SHP77 treated with DMSO at 0.1 percent for 48 hours (cell line): ENCODE results near the gene LIN37.

Experiments used
- DNase-seq: peaks from one replicate; lab custom pipeline; 2025; lab: John Stamatoyannopoulos, UW

LIN37 gene

DNA sequence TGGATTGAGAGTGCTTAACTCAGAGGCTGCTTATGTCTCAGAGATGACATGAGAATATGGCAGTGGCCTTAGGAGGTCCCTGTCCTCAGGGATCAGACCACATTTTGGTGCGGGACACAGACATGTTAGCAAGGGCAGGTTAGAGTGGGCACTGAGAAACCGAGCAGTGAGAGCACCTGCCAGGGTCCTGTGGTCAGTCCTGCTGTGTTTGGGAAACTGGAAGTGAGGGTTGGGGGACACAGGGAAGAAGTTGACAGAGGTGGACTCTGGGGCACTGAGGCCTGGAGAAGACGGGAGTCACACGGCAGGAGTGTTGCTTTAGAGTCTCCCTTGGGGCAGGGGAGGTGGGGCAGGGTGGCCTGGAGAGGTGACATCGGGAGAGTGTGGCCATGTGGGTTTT lies 13.5 kb upstream of the LIN37 start:
- DNase-seq: no peak

DNA sequence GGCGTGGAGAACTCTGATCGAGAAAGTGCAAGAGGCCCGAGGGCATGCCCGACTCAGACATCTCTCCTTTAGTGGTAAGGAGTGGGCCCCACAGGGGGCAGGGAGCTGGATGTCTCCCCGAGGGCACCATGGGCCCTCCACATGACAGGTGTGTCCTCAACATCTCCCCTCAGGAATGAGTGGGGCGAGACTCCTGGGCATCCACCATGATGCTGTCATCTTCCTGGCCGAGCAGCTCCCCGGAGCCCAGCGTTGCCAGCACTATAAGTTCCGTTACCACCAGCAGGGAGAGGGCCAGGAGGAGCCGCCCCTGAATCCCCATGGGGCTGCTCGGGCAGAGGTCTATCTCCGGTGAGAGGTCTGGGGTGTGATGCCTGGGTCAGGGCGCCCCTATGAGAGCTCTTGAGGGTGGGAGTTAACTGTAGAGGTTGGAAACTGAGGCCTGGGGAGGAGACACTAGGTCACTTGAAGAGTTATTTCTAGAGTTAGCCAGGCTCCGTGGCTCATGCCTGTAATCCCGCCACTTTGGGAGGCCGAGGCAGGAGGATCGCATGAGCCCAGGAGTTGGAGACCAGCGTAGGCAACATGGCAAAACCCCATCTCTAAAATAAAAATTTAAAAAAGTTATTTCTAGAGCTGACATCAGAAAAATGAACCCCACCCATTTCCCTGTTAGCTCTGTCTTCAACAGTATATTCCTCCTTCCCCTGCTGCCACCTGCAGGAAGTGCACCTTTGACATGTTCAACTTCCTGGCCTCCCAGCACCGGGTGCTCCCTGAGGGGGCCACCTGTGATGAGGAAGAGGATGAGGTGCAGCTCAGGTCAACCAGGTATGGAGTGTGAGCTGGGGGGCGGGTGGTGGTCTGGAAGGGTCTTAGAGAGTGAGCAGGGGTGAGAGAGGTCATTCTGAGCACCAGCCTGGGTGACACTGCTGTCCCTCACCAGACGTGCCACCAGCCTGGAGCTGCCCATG lies 11.2 kb upstream of the LIN37 start:
- DNase-seq: no peak

DNA sequence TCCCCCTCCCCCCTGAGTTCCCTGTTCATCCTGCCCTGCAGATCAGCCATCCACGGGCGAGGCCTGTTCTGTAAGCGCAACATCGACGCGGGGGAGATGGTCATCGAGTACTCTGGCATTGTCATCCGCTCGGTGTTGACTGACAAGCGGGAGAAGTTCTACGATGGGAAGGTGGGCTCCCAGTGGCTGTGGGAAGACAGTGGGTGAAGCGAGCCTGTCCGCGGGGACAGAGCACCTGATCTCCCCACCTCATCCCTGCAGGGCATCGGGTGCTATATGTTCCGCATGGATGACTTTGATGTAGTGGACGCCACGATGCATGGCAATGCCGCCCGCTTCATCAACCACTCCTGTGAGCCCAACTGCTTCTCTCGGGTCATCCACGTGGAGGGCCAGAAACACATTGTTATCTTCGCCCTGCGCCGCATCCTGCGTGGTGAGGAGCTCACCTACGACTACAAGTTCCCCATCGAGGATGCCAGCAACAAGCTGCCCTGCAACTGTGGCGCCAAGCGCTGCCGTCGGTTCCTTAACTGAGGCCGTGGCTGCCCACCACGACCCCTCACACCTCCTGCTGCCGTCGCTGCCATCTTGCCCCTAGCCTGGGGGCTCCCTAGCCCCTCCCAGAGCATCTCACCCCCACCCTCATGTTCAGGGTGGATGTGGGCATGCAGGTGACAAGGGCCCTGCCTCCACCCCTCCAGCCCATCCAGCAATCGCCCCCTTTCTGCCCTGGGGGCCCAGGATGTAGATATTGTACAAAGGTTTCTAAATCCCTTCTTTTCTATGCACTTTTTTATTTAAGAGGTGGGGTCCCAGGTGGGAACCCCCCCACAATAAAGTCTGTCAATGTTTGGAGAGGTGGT lies 10.1 kb upstream of the LIN37 start:
- no peak for DNase-seq

DNA sequence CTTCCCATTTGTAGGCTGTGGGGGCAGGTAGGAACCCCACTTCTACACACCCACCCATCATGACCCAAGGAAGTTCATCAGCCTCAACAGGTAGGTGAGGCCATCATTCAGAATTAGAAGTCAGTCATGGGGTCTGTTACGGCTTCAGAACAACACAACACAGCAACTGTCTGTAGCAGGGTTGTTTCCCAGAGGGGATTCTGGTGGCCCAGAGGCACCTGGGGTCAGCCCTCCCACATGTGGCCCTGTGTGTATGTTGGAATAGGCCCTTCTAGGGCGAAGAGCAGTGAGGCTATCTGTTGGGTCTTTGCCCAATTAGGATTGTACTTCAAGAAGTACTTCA lies 9.5 kb upstream of the LIN37 start:
- no peak for DNase-seq

DNA sequence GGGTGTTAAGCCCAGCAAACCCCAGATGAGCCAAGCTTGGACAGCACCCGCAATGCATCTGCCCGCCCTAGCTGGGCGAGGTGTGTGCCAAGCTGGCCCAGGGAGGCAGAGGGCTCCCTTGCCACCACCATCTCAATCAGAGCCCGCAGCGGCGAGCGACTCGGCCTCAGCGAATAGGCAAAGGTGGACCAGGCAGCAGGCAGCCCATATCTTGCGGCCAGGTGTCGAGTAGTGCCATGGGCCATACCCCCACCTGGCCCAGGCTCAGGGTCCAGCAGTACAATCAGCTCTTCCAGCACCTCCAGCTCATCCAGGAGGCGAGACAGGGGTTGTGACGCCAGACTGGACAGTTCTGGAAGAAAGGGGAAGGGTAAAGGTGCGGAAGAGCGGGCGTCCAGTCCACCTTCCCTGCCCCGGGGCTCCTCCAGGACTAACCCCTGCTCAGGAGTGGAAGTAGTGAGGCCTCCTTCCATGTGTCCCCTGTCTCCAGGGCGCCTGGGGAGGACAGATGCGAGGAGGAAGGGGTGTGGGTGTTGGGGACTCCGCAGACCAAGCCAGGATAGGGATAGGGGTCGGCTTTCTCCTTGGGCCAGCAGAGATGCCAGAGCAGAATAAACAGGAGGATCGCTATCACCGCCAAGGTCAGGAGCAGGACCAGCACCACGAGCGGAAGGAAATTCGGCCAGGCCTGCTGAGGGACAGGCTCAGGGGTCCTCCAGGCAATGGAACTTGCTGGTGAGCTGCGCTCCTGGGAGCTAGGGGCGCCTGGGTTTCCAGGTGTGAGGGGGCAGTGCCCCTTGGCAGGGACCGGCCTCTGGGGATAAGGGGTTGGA lies 8.9 kb upstream of the LIN37 start:
- DNase-seq: no peak

DNA sequence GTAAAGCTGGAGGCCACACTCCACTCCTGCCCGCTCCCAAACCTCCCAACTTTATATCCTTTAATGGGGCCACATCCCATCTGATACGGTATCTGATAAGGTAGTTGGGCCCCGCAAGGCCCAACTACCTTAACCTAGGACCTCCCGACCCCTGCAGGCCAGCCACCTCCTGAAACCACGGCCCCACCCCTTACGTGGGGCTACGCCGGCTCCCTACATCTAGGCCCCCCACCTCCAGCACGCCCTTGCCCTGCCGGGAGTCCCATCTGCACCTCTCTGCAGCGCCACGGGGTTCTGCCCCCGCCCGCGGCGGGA lies 8.3 kb upstream of the LIN37 start:
- no peak for DNase-seq

DNA sequence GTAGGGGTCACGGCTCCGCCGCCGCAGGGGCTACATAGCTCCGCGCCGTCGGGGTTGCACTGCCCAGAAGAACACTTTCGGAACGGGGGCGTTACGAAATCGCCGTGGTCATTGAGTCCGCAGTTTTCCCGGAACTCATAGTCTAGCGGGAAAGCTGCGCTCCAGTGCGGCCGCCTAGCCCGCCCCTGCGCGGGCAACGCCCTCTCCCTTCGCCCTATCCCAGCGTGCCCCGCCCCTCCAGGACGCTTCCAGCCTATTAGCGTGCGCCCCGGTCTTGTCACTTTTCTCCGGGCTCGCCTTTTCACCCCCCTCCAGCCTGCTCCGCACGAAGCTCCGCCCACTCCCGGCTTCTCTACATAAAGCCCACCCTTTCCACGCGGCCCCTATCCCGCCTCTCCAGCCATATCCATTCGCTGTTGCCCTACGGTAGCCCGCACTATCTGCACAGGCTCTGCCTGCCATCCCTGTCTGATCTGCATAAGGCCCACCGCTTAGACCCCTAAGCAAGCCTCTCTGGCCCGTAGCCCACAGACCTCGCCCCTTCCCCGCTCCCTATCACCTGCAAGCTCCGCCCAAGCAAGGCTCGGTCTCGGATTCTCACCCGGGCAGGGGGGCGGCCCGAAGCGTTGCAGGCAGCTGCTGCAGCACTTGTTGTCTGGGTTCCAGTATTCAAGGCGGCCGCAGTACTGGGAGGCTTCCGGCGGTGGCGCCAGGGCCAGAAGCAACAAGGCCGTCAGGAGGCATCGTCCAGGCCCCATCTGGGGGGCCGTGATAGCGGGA lies 7.8 kb upstream of the LIN37 start:
- DNase-seq: peak; percentile 96

DNA sequence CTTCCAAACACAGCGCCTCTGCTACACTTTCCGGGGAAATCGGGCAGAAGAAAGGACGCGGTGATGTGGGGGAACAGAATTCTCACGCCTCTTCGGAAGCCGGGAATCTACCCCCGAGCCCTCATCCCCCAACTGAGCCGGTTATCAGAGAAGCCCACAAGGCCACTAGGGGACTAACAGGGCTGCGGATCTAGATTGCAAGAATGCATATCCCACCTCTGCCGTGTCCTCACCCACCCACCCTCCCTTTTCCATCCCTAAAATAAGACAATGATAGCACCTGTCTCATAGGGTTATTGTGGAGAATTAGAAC lies 7.2 kb upstream of the LIN37 start:
- DNase-seq: no peak

DNA sequence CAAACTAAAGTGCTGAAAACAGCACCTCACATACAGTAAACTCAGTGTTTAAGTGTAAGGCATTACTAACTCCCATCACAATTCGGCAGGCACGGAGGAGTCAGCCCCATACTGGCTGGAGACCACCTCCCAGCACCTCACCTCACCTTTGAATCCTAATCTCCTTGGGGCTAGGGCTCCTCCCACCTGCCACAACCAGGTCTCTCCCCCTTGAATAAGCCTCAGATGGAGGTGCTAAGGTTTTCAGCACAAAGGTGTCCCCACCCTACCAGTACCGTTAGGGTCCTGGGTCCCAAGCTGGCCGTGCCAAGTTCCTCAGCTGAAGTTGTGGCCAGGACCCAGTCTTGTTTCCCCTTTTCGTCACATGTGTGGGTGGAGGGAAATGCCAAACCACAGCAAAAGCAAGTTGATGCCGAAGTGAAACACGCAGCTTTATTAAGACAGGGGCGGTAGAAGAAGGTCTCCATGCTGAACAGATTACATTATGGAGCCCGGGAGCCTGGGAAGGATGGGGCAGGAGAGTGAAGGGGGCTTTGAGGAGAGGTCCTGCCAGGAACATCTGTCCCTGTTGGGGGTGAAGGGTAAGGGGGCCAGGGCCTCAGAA lies 6.2 kb upstream of the LIN37 start, which contains the start of gene IGFLR1:
IGFLR1 (minus strand) TSS at position 332 of the 604 bp plus-strand sequence. CDS start 1,272 bp downstream, outside the sequence.
- no peak for DNase-seq

DNA sequence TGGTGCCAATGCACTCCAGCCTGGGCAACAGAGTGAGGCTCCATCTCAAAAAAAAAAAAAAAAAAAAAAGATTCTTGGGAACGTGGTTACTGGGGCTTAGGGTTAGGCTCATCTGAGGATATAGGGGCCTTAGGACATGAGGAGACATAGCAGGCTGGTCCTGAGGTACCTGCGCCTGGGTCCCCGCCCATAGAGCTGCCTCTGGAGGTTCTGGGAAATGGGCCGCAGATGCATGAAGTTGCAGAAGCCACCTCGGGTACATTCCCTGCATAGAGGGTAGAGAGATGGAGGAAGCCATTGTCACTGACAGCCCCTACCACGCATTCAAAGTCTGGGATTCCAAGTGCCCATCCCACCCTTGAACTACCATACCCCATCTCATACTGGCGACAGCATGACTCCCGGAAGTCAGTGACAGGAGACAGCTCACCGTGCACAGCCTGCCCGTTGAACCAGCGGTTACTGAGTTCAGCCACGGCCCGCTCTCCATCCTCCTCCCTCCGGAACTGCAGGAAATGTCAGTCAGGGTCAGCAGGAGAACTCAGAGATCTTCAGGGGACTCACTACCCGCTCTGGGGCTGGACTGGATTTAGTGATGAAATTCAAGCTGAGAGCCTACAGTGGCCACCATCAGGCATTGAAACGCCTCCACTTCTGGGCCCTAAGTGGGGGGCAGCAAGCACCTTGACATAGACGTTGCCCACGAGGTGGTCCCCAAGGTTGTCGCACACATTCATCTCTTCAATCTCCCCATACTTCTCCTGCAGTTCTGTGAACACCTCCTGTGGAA lies 4.5 kb upstream of the LIN37 start:
- DNase-seq: no peak

DNA sequence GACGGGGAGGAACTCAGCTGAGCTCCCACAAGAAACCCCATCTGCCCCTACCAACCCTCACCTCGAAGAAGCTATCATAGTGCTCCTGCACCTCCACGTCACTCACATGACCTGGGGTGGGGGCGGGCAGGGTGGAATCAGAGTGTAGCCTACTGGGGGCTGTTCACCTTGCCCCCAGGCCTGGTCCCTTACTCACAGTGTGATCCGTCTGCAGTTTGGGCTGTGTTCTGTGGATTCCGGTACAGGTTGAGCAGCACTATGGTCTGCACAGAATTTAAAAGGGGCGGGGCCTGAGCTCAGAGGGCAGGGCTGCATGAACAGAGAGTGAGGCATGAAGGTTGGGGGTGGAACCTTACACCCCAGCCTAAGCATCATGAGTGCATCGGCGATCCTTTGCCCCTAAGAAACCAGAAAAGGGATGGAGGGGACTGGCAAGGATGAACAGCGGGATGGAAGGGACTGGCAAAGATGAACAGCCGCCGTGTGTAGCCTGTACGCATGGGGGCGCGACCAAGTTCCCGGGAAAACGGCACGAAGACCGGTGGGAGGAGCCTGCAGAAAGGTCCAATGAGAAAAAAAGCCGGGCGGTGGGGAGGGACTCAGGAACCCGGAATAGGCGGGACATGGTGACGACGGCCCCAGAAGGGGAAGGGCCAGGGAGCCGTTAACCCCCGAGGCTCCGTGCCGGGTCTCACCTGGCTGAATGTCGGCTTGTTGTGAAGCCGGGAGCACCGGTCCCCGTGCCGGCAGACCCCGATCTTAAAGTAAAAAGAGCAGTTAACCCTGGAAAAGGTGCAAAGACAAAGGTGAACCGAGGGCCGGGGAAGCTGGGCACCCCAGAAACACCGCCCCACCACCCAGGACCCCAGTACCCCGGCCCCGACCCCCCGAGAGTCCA lies 3.7 kb upstream of the LIN37 start:
- peak; percentile 86 for DNase-seq

DNA sequence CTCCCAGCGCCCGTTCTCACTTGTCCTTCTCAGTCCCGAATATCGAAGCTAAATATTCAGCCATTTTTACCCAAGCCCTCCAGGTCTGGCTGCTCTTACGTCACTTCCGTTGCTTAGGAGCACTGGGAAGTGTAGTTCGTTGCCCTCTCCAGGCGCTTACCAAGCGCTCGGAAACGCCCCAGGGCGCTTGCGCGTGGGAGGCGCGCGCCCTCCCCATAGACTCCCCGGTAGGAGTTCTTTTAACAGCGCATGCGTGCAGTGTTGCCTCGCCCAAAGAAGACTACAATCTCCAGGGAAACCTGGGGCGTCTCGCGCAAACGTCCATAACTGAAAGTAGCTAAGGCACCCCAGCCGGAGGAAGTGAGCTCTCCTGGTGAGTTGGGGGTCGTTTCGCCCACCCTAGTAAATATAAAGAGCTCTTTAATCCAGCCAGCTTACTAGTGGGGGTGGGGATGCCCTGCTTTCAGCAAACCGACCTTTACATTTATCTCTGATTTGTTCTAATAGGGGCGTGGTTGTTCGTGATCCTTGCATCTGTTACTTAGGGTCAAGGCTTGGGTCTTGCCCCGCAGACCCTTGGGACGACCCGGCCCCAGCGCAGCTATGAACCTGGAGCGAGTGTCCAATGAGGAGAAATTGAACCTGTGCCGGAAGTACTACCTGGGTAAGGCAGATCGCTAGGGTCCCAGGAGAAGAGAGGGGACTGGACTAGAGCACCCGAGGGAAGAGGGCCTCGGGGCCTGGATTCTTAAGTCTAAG lies 2.9 kb upstream of the LIN37 start, which contains the start of the genes PSENEN and U2AF1L4:
PSENEN (plus strand) TSS at position 324 of the 759 bp plus-strand sequence; CDS start at position 604, 280 bp downstream.
U2AF1L4 (minus strand) TSS at position 91 of the 759 bp plus-strand sequence; CDS start at position 64, 27 bp downstream.
- peak; percentile 91 for DNase-seq

DNA sequence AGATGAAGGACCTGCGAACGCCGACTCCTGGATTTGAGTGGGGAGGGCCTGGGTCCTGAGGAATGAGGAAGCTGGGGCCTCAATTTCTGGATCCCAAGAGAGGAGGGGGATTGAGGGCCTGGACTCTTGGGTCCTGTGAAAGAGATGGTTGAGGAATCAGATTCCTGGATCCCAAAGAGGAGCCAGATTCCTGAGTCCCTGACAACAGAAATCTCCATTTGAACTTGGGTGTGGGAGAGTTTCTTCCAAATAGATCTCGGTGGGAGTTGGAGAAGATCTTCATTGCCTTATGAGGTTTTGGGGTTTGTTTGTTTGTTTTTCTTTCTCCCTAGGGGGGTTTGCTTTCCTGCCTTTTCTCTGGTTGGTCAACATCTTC lies 2.3 kb upstream of the LIN37 start:
- DNase-seq: no peak

DNA sequence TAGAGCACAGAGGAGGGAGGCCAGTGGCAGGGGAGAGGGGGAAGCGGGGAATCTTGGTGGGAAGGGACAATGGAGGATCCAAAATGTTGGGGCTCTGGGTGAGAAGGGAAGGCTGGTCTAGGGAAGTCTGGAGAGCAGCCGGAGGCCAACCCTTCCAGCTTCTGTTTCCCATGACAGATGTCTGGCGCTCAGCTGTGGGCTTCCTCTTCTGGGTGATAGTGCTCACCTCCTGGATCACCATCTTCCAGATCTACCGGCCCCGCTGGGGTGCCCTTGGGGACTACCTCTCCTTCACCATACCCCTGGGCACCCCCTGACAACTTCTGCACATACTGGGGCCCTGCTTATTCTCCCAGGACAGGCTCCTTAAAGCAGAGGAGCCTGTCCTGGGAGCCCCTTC lies 1.8 kb upstream of the LIN37 start:
- no peak for DNase-seq

DNA sequence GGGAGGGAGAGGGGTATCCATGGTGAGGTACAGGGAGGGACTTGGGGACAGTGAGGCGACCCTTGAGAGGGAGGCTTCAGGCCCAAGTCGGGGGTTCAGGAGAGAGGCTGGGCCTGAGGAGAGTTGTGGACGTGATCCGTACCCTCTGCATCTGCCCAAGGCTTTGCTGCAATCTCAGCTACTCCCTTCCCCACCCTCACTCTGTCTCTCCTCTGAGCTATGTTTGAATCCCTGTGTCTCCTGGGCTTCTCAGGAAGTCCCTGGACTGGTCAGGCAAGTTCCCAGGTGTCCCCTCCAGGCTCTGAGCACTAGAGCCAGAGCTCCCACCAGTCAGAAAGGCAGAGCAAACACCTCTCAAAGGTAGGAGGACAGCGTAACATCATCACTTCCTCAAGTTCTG lies 1.8 kb downstream of the LIN37 start:
- DNase-seq: no peak

DNA sequence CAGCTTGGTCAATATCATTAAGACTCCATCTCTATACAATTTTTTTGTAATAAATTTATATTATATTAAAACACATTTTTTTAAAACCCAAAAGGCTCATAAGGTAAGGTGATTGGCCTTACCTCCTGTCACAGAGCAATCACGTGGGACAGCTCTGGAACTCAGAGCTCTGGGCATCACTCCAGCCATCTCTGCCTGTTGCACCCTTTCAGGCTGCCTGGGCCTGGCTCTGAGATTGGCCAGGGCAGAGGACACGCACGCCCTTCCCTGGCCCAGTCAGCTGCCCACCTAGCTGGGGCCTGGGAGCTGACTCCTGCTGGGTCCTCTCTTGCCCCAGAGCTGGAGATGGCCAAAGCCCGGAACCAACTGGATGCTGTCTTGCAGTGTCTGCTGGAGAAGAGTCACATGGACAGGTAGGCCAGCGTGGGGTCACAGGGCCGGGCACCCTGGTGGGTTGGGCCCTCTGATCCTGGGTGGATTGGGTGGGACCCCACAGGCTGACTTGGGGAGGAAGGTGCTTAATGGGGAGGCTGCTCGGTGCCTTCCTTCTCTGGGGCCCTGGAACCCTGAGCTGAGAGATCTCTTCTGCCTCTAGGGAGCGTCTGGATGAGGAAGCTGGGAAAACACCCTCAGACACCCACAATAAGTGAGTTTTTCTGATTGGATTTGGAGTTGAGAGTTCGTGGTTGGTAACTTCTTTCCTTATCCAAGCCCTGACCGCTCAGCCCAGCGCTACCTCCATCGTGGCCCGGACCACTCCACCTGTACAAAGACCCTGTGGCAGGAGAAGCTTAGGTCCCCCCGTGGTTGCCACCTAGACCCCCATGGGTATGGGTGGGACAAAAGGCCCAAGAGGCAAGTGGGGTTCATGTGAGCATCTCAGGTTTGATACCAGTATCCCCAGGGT lies 3.7 kb downstream of the LIN37 start:
- no peak for DNase-seq

DNA sequence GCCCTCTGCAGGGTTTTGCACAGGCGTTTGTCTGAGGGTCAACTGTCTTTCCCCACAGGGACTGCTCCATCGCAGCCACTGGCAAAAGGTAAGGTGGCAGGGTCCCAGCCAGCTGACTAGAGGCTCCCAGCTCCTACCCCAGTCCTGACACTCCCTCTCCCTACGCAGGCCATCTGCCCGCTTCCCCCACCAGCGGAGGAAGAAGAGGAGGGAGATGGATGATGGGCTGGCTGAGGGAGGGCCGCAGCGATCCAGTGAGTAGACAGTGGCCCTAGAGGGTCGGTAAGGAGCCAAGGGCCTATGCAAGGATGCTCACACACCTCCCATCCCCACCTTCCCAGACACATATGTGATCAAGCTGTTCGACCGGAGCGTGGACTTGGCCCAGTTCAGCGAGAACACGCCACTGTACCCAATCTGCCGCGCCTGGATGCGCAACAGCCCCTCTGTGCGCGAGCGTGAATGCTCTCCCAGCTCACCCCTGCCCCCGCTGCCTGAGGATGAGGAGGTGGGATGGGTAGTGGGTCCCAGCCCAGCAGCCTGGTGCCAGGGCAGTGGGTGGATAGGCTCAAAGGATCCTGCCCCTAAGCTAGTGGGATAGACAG lies 4.5 kb downstream of the LIN37 start:
- no peak for DNase-seq
